Measurements from ENCODE around the gene LSM14B.

- TF ChIP-seq CTCF (conservative IDR thresholded peaks at IDR 0.05) (no peak), ZFX (IDR thresholded peaks at IDR 0.05) (no peak)
Observed at GRCh38 chr20:62163986-62164762, 41.9 kb downstream of the LSM14B start.
